DLD1 (cell line): ENCODE results near the gene USP3.

ENCODE experiments used
- in situ Hi-C: cut with HindIII; loops from 2 replicates; pipeline ENCODE4 v1.10.0; 2017; ENCODE audit warnings: low sequenced_read_pairs

Gene USP3

DNA sequence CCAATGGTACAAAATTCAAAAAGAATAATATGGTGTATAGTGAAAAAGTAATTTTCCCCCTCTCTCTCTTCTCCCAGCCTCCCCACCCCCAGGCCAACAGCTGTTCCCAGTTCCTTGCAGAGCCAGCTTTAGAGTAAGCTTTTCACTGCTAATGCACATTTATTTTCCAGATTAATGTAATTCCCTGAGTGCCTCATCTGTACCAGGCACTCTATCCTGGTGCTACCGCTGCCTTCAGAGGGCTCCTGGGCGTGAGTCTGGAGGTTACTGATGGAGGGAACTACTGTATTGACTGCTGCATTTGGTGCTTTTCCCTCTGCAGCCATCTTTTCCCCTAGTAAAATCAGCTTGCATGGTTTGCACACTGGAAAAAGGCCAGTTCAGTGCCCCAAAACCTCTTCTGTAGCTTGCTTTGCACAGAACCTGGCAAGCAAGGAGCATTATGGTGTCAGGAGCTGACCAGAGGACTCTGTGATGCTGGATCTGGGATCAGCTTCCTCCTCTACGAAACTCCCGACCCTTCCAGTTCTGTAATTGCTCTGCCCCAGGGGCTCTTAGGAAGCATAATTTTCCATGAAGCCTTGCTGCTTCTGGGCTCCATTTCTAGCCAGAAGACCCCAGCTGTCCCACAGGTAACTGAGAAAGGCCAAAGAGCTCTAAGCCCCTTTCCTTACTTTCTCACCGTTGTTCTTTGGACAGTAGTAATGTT lies 8.5 kb upstream of the USP3 start:
- in situ Hi-C loops = no loop called here

DNA sequence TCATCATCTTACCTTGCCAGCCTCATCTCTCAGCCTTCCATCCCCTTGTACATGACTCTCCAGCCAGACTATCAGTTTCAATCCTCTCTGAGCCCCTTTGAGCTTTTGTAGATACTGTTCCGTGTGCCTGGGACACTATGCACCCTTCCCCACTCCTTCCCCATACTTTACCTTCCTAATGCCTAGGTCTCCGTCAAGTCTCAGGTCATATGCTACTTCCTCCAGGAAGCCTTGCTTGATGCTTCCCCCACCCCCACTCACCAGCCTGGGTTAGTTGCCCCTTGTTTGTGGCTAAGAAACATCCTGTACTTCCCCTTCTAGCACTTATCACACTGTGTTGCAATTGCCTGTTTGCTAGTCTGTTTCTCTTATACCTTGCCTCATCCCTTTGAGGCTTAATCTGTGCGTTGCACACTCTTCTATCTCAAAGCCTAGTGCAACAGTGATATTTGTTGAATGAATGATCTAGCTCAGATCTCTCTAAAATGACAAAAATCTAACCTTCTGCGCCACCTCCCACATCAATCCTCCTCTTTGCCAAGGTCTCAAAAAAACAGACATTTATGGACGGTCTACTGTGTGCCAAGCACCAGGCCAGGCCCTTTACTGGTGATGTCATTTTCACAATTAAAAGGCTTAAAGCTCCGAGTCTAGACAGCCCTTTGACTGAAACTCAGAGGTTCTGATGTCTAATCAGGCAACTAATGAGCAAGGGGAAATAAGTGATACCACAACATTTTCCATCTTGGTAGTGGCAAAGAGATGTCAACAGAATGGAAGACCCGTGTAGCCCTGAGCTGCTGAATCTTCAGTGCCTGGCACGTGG lies 6.5 kb upstream of the USP3 start:
- in situ Hi-C loops = no loop called here

DNA sequence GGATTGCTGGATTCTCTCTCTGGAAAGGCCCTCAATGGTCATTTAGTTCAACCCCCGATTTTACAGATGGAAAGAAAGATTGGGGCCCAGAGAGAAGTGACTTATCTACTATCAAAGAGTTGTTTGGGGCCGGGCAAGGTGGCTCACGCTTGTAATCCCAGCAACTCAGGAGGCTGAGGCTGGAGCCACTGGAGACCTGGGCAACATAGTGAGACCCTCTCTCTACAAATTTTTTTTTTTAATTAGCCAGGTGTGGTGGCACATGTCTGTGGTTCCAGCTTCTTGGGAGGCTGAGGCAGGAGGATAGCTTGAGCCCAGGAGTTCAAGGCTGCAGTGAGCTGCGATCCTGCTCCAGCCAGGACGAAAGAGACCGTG lies 5.2 kb upstream of the USP3 start:
- in situ Hi-C loops = no loop called here

- in situ Hi-C loops = no loop called here
These were observed 4.8 kb upstream of the USP3 start for GRCh38 chr15:63499611-63500010.

DNA sequence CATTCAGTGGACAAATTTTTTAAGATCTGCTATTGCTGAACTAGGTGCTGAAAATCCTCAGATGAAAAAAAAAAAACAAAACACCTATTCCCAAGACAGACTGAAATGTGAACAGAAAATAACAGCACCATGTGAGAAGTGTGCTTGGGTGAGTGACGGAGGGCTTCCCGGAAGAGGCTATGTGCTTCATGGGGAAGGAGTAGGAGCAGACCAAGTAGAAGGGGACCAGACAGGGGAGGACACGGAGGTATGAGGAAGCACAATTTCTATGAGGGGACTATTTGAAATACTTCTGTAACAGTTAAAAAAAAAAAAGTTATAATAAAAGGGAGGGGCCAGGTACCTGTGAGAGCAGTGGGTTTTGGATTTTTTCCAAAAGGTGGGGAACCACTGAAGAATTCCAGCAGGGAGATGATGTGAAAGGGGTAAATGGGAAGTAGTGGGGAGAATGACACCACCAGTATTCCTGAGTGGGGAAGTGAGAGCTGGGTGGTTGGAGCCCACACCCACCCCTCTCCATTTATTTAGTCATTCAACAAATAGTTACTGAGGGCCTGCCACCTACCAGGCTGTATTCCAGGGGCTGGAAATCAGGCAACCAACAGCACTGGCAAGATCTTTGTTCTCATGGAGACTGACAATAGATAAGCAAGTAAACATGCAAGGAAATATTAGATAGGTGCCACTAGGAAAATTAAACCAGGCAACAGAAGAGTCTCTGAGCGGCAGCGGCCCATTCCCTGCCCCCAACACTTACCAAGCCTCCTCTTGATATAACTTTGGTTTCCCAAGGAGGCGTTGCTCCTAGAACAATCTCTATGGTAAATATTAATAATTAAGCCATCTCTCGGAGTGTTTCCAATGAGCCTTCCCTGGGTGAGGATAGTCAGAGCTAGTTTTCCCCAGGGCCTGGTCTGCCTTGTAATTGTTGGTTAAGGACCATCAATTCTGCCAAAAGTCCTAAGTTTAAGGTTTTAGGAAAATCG lies 3.8 kb upstream of the USP3 start:
- in situ Hi-C loops = no loop called here

- in situ Hi-C loops = no loop called here
These were observed 2.9 kb upstream of the USP3 start for GRCh38 chr15:63501256-63502089.

DNA sequence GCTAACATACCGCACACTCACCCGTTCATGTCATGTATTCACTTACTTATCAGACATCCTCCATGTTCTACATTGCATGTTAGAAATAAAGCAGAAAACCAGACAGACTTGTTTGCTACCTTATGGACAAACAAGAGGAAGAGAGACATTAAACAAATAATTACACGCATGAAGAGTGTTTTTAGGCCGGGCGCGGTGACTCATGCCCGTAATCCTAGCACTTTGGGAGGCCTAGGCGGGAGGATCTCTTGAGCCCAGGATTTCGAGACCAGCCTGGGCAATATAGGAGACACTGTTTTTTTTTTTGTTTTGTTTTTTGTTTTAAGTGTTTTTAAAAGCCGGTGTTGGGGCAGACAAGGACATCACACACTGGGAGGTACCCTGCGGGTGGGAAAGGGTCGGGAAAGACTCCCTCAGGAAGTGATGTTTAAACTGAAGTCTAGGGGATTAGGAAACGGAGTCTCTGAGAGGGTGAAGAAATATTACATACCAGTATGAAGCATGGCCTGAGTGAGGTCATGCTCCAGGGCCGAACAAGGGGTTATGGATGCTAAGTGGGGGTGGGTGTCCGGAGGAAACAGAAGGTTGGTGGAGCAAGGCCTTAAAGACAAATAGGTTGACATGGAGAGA lies 2.1 kb upstream of the USP3 start:
- in situ Hi-C loops = no loop called here

- in situ Hi-C loops = no loop called here
These were observed 1.3 kb upstream of the USP3 start for GRCh38 chr15:63502843-63503738.

DNA sequence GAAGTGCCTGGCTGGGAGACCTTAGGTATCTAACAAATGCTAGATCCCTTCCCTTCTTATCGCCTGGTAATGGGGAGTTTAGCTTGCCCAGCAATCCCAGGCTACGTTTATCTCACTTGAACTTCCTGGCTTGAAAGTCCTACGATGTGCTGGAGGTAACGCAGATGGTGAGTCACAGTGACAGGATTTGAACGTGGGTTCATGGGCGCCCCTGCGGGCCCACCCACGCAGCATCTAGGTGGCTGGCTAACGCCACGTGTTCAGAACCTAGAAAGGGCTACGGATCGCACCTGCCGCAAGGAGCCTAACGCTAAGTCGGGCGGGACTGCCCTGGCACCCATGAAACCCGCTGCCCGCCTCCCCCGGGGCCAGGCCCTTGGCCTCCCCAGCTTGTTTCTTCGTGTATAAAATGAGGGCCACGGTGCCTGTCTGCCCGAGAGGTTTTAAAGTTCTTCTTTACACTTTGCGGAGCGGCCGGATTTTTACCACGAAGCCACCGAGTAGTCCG lies 600 bp upstream of the USP3 start:
- in situ Hi-C loops = no loop called here

DNA sequence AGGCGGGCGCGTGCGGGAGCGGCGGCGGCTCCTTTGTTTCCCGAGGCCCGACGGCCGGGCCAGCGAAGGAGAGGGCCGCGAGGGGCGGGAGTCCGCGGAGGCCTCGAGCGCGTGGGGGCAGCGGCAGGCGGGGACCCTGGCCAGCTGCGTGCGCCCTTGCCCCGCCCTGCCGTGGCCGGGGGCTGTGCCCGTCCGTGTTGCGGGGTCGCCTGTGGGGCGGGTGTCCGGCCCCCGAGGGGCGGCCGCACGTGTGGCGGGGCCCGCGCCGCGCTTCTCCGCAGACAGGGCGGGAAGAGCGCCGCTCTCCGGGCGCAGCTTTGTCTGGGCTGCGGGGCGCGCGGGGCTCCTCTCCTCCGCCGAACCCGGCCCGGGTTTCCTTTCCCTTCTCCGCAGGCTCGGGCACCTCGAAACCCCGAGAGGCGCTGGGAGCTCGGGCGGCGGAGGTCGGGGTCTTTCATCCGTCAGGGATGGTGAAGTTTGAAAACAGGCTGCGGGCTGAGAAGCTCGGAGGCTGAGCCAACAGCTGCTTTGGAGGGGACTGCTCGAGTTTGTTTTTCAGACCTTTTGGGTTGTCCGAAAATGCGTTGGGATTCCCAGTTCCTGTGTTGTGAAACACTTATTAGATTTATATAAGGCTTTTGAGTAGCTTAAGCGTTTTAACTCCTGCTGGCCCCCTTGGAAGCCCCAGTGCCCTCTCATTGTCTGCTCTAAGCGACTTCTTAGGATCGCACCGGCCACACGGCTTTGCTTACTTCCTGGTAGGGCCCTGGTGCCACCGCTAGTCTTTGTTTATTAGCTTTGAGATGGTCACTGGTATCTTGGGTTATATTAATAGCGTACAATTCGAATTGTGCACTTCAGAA lies 817 bp downstream of the USP3 start:
- in situ Hi-C loops = no loop called here

DNA sequence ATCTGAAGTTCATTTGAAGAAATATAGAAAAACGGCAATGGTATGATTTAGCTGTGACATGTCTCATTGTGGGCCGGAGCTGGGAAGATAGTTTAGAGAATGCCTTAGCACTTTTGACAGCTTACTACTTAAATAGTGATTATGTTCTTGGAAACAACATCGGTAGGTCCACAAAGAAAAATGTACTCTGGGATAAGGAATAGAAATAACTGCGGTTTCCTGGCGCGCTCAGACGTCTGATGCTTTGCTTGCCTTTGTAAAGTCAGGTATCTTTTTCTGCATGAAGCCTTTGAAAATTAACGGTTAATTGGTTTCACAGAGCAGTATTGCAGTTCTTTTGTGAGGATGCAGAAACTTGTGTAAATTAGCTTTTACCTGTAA lies 1.4 kb downstream of the USP3 start:
- in situ Hi-C loops = no loop called here

DNA sequence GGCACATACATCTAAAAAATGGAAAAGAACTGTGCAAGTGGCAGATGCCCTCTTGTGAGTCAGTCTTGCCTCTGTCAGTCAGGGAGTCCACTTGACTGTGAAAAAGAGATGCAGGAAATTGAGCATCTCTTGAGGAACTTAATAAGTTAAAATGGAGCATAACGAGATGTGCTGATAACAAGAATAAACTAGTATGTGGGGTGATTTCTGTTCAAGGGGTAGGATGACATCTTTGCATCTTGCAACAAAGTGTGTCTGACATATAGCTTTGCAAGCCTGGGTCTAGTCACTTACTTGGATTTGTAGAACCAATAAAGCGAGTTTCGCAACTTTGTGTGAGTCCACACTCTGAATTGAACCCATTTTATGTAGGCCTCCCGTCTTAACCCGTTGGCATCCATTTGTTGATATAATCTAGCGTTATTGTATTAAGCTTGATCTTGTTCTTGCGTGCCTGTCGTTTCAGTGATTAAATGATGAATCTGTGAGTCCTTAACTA lies 2.2 kb downstream of the USP3 start:
- in situ Hi-C loops = no loop called here

DNA sequence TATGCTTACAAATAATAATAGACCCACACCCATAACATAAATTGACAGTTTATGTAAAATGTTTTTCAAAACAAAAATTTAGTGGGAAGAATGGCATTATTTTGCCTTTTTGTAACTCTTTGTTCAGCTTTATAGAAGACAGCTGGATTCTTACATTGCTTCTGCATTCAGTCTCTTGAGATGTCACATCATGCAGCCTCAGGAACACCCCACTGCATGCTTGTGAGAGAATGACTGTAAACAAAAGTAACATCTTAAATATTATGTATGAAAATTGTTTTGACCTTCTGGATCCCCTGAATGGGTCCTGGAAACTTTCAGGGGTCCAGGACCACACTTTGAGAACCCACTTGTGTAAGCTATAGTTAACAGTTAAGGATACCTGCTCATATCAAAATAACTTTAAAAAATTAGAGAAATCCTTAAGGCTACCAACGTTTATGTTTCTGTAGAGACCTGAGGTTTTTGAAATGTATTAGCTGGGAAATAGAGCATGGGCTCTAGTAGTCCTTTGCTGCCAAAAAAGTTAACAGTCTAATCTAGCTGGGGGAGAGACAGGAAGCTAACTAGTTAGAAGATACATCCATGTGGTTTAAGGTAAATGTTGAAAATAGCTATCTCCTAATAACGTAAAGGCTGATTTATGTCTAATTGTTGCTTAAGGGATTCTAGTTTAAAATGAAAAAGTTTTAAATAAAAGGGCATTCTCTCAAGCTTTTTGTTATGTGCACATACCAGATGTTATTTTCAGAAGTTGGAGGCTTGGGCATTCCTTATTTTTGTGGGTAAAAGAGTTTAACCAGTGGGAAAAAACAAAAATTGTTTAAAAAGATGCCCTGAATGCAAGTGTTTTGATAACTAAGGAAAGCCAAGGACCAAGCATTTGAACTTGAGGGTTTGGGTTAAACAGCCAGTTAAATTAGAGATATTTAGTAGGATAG lies 3.8 kb downstream of the USP3 start:
- in situ Hi-C loops = no loop called here

GRCh38 chr15:63509056-63509954 lies 4.9 kb downstream of the USP3 start:
- in situ Hi-C loops = no loop called here
